Measurements from ENCODE around the gene BAK1. TPM values are rescaled to one million over a fixed set of nuclear protein-coding genes. Genes with fewer than 3 reads are reported as not detected.
"Not testable (repeated sequence)": the region's sequence is repeated elsewhere in the genome, so short reads cannot be mapped to it uniquely, and the experiment has no call there.

BAK1 gene
- total RNA-seq, 1 donor from 2014 or later: 51.4 TPM

DNA sequence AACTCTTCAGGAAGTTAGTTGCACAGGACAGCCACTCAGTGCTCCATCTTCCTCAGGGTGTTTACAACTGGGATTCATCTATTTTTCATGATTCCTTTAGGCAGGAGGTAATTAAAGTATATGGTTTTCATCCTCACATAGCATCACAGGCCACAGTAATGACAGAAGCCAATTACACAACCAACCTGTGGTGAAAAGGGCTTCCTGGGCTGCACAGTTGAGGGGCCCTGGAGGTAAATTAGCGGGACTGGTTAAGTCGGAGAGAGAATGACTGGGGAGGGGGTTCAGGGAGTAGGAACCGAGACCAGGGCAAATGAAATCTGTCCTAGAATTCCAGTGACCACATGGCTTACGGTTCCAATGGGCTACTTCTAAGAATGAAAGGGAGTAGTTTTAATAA lies 37.0 kb downstream of the BAK1 start:
- Mint-ChIP-seq H3K4me1 (ENCODE audit: unreplicated experiment) (peaks cover 8% of the 10 kb centered on the region), H3K9me3 (ENCODE audit: unreplicated experiment) (no peaks in the 10 kb centered on the region), H3K4me3 (ENCODE audit: unreplicated experiment) (no peak overlapping the region), H3K27me3 (ENCODE audit: unreplicated experiment) (no peaks in the 10 kb centered on the region), H3K27ac (ENCODE audit: unreplicated experiment) (no peak overlapping the region), H3K36me3 (ENCODE audit: low read depth, unreplicated experiment) (no peaks in the 10 kb centered on the region)
- TF ChIP-seq, protein P1, sequence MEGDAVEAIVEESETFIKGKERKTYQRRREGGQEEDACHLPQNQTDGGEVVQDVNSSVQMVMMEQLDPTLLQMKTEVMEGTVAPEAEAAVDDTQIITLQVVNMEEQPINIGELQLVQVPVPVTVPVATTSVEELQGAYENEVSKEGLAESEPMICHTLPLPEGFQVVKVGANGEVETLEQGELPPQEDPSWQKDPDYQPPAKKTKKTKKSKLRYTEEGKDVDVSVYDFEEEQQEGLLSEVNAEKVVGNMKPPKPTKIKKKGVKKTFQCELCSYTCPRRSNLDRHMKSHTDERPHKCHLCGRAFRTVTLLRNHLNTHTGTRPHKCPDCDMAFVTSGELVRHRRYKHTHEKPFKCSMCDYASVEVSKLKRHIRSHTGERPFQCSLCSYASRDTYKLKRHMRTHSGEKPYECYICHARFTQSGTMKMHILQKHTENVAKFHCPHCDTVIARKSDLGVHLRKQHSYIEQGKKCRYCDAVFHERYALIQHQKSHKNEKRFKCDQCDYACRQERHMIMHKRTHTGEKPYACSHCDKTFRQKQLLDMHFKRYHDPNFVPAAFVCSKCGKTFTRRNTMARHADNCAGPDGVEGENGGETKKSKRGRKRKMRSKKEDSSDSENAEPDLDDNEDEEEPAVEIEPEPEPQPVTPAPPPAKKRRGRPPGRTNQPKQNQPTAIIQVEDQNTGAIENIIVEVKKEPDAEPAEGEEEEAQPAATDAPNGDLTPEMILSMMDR (IDR thresholded peaks at IDR 0.05; ENCODE audit: unreplicated experiment): no peak
- no peak for DNase-seq (ENCODE audit: low spot score)

DNA sequence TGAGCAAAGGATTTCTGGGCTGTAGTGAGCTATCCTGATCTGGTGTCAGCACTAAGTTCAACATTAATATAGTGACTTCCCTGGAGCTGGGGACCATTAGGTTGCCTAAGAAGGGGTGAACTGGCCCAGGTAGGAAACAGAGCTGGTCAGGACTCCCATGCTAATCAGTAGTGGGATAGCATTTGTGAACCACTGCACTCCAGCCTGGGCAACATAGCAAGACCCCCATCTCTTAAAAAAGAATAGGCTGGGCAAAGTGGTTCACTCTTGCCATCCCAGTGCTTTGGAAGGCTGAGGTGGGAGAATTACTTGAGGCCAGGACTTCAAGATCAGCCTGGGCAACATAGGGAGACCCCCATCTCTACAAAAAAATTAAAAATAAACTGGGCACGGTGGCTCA lies 39.3 kb downstream of the BAK1 start:
- Mint-ChIP-seq H3K4me3 (ENCODE audit: unreplicated experiment) (no peak overlapping the region), H3K9me3 (ENCODE audit: unreplicated experiment) (no peaks in the 10 kb centered on the region), H3K27ac (ENCODE audit: unreplicated experiment) (no peak overlapping the region), H3K27me3 (ENCODE audit: unreplicated experiment) (no peaks in the 10 kb centered on the region), H3K36me3 (ENCODE audit: low read depth, unreplicated experiment) (no peaks in the 10 kb centered on the region), H3K4me1 (ENCODE audit: unreplicated experiment) (peaks cover 4% of the 10 kb centered on the region)
- TF ChIP-seq, protein P1 (IDR thresholded peaks at IDR 0.05; ENCODE audit: unreplicated experiment): no peak
- no peak for DNase-seq (ENCODE audit: low spot score)

DNA sequence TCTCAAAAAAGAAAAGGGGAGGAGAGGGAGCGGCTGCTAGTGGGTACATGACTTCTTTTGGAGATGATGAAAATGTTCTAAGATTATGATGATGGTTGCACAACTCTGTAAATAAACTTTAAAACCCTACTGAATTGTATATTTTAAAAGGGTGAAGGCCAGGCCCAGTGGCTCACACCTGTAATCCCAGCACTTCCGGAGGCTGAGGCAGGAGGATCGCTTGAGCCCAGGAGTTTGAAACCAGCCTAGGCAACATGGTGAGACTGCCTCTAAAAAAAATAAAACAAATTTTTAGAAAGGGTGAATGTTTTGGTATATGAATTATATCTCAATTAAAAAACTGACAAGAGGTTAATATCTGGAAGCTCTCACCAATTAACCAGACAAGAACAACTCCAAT lies 45.4 kb downstream of the BAK1 start:
- Mint-ChIP-seq H3K36me3 (ENCODE audit: low read depth, unreplicated experiment) (no peaks in the 10 kb centered on the region), H3K4me3 (ENCODE audit: unreplicated experiment) (no peak overlapping the region), H3K4me1 (ENCODE audit: unreplicated experiment) (peaks cover 2% of the 10 kb centered on the region), H3K27ac (ENCODE audit: unreplicated experiment) (no peak overlapping the region), H3K9me3 (ENCODE audit: unreplicated experiment) (no peaks in the 10 kb centered on the region), H3K27me3 (ENCODE audit: unreplicated experiment) (peaks cover 4% of the 10 kb centered on the region)
- no peak for DNase-seq (ENCODE audit: low spot score)
- TF ChIP-seq, protein P1 (IDR thresholded peaks at IDR 0.05; ENCODE audit: unreplicated experiment): no peak

DNA sequence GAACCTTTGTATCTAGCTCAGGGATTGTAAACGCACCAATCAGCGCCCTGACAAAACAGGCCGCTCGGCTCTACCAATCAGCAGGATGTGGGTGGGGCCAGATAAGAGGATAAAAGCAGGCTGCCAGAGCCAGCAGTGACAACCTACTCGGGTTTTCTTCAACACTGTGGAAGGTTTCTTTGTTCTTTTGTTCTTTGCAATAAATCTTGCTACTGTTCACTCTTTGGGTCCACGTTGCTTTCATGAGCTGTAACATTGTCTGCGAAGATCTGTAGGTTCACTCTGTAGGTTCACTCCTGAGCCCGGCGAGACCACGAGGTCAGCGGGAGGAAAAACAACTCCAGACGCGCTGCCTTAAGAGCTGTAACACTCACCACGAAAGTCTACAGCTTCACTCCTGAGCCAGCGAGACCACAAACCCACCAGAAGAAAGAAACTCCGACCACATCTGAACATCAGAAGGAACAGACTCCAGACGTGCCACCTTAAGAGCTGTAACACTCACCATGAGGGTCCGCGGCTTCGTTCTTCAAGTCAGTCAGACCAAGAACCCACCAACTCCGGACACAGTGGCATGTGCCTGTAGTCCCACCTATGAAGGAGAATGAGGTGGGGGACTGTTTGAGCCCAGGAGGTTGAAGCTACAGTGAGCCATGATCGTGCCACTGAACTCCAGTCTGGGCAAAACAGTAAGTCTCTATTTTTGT lies 46.8 kb downstream of the BAK1 start:
- H3K4me3 Mint-ChIP-seq (ENCODE audit: unreplicated experiment); H3K9me3 Mint-ChIP-seq (ENCODE audit: unreplicated experiment); DNase-seq (ENCODE audit: low spot score); H3K4me1 Mint-ChIP-seq (ENCODE audit: unreplicated experiment); H3K27me3 Mint-ChIP-seq (ENCODE audit: unreplicated experiment); H3K27ac Mint-ChIP-seq (ENCODE audit: unreplicated experiment); H3K36me3 Mint-ChIP-seq (ENCODE audit: low read depth, unreplicated experiment): not testable (repeated sequence)

DNA sequence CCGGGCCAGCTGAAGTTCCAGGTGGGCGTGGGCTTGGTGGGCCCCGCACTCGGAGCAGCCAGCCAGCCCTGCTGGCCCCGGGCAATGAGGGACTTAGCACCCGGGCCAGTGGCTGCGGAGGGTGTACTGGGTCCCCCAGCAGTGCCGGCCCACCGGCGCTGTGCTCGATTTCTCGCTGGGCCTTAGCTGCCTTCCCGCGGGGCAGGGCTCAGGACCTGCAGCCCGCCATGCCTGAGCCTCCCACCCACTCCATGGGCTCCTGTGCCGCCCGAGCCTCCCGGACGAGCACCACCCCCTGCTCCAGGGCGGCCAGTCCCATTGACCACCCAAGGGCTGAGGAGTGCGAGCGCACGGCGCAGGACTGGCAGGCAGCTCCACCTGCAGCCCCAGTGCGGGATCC lies 47.6 kb downstream of the BAK1 start:
- H3K9me3 Mint-ChIP-seq (ENCODE audit: unreplicated experiment); H3K4me3 Mint-ChIP-seq (ENCODE audit: unreplicated experiment); H3K27ac Mint-ChIP-seq (ENCODE audit: unreplicated experiment); H3K36me3 Mint-ChIP-seq (ENCODE audit: low read depth, unreplicated experiment); H3K27me3 Mint-ChIP-seq (ENCODE audit: unreplicated experiment); H3K4me1 Mint-ChIP-seq (ENCODE audit: unreplicated experiment); DNase-seq (ENCODE audit: low spot score): not testable (repeated sequence)

DNA sequence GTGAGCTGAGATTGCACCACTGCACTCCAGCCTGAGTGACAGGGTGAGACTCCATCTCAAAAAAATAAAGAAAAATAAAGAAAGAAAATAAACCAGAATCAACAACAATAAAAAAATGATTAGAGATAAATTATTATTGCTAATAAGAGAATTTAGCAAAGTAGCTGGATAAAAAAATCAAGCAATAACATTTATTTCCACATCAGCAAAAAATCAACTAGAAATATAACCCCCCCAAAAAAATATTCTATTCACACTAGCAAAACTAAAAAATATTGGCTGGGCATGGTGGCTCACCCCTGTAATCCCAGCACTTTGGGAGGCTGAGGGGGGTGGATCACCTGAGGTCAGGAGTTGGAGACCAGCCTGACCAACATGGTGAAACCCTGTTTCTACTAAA lies 49.5 kb downstream of the BAK1 start:
- not testable (repeated sequence) for H3K27ac Mint-ChIP-seq (ENCODE audit: unreplicated experiment); DNase-seq (ENCODE audit: low spot score); H3K36me3 Mint-ChIP-seq (ENCODE audit: low read depth, unreplicated experiment); H3K27me3 Mint-ChIP-seq (ENCODE audit: unreplicated experiment); H3K4me1 Mint-ChIP-seq (ENCODE audit: unreplicated experiment); H3K4me3 Mint-ChIP-seq (ENCODE audit: unreplicated experiment); H3K9me3 Mint-ChIP-seq (ENCODE audit: unreplicated experiment)

Other genes starting within 250 kb of the BAK1 start
- gene KIFC1, start 188.5 kb downstream of the BAK1 start, total RNA-seq (ENCODE audit: unreplicated experiment): 19.0 TPM
- 60.0 TPM for gene PHF1, start 169.3 kb downstream of the BAK1 start, total RNA-seq (ENCODE audit: unreplicated experiment)
- gene CUTA, start 162.2 kb downstream of the BAK1 start, total RNA-seq (ENCODE audit: unreplicated experiment): 163 TPM
- 48.6 TPM for gene SYNGAP1, start 160.2 kb downstream of the BAK1 start, total RNA-seq (ENCODE audit: unreplicated experiment)
- 18.7 TPM for gene ZBTB9, start 125.7 kb downstream of the BAK1 start, total RNA-seq (ENCODE audit: unreplicated experiment)
- 124 TPM for gene ITPR3, start 41.0 kb upstream of the BAK1 start, total RNA-seq (ENCODE audit: unreplicated experiment)
- gene UQCC2, start 131.4 kb upstream of the BAK1 start, total RNA-seq (ENCODE audit: unreplicated experiment): 54.9 TPM
- gene IP6K3, start 166.6 kb upstream of the BAK1 start, total RNA-seq (ENCODE audit: unreplicated experiment): not detected
- 105 TPM for gene LEMD2, start 208.9 kb upstream of the BAK1 start, total RNA-seq (ENCODE audit: unreplicated experiment)
- not detected for gene MLN, start 223.7 kb upstream of the BAK1 start, total RNA-seq (ENCODE audit: unreplicated experiment)

Data from endothelial cell (in vitro differentiated cells).